T-helper 1 cell treated with Interleukin-12 subunit alpha and Interleukin-12 subunit beta and Interleukin-4 antibody, amounts not matched to agents 30 μg/mL and 1 μg/mL, for 36 hours (primary cell): ENCODE results near the gene MCC.
A peak's percentile ranks its signal among the peaks of the same experiment; 100 is the strongest.

Experiments used
- H3K27ac Mint-ChIP-seq: one replicate; pipeline ENCODE4 v1.8.0; 2021; ENCODE audit warnings: mild to moderate bottlenecking, mixed read lengths
- H3K27me3 Mint-ChIP-seq: one replicate; pipeline ENCODE4 v1.8.0; 2021; ENCODE audit warnings: low read depth, mixed read lengths
- H3K36me3 Mint-ChIP-seq: one replicate; pipeline ENCODE4 v1.8.0; 2021; ENCODE audit warnings: low read depth, mixed read lengths
- H3K4me1 Mint-ChIP-seq: one replicate; pipeline ENCODE4 v1.8.0; 2021; ENCODE audit warnings: low read depth, mixed read lengths
- H3K4me3 Mint-ChIP-seq: one replicate; pipeline ENCODE4 v1.8.0; 2021; ENCODE audit warnings: mild to moderate bottlenecking, moderate library complexity, mixed read lengths
- H3K9me3 Mint-ChIP-seq: one replicate; pipeline ENCODE4 v1.8.0; 2021; ENCODE audit warnings: mixed read lengths

The MCC gene

DNA sequence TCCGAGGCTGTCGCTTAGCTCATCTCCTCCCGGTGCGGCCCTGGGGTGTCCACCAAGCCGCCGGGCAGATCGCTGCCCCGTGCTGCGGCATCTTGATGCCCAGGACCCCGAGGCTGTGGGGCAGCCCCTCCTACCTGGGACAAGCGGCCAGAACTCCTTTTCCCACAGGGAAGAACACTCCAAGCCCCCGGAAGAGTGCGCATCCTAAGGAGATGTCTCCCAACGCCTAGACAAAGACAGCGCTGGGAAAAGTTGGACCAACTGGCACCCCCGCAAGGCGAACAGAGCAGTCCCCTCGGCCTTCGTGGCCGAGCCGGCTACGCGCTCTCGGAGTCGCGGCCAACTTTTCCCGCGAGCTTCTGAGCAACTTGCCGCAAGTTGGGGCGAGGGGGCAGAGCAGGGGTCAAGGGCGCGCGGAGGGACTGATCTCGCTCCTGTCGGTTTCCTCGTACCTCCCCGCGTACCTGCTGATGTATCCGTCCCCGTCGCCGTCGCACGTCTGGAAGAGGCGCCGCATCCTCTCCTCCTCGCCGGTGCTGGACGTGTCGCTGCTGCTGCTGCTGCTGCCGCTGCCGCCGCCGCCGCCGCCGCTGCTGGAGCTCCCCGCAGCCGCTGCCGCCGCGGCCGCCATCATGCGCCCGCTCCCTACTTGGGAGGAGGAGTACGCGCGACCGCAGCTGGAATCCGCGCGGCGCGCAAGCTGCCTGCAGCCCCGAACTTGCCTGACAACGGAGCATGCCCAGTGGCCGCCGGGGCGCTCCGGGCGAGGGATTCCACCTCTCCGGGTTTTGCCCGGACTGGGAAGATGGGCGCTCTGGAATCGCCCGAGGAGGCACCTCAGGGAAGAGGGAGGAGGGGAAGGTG, at the start of gene MCC:
MCC (minus strand) TSS at position 673 of the 864 bp plus-strand sequence.
- Mint-ChIP-seq H3K36me3 (peaks cover 9% of the 10 kb centered on the region), H3K9me3 (peaks cover 21% of the 10 kb centered on the region), H3K4me3 (peak within 1 kb of the TSS; percentile 68), H3K27ac (no peak within 1 kb of the TSS), H3K27me3 (peaks cover 79% of the 10 kb centered on the region), H3K4me1 (peaks cover 20% of the 10 kb centered on the region)

DNA sequence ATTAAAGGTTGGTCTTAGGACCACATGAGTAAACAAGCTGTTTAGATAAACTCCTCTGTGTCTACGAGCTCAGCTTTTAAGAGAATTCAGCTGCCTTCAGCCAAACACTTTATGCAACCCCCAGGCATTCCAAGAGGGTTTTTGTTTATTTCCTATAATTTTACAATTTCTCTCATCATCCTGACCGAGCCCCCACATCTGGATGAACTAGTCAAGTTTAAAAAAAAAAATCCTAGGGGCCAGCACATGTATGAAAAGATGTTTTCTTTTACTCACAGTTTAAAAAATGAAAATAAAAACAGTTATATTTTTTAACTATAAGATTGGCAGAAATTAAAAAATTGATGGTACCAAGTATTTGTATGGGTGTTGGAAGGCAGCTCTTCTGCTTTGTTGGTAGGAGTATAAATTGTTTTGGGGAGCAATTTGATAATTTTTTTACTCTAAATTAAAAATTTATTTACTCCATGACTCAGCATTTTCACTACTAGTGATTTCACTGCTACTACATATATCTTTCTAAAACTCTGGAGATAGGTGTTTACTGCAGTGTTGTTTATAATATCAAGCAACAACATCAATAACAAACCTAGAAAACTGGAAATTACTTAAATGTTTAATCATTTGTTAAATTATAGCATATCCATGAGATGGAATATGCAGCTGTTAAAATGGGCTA, 43.4 kb upstream of the MCC start:
- Mint-ChIP-seq H3K4me3 (no peak overlapping the region), H3K4me1 (no peaks in the 10 kb centered on the region), H3K27ac (no peak overlapping the region), H3K27me3 (no peaks in the 10 kb centered on the region), H3K36me3 (peaks cover 32% of the 10 kb centered on the region), H3K9me3 (peaks cover 10% of the 10 kb centered on the region)

DNA sequence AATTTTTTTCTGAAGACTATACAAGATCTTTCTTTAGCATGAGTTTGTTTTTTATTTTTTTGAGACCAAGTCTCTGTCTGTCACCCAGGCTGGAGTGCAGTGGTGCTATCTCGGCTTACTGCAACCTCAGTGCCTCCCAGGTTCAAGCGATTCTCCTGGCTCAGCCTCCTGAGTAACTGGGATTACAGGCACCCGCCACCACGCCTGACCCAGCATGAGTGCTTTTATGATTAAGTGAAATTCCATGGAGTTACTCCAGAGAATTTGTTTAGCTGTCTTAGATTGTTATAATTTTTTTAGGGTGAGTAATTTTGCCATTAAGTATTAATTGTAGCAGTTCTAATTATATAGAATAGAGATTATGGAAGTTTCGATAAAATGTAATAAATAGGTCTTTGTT, 39.5 kb upstream of the MCC start:
- Mint-ChIP-seq H3K27ac (no peak overlapping the region), H3K27me3 (no peaks in the 10 kb centered on the region), H3K4me3 (no peak overlapping the region), H3K9me3 (peaks cover 10% of the 10 kb centered on the region), H3K36me3 (peaks cover 28% of the 10 kb centered on the region), H3K4me1 (peaks cover 10% of the 10 kb centered on the region)

DNA sequence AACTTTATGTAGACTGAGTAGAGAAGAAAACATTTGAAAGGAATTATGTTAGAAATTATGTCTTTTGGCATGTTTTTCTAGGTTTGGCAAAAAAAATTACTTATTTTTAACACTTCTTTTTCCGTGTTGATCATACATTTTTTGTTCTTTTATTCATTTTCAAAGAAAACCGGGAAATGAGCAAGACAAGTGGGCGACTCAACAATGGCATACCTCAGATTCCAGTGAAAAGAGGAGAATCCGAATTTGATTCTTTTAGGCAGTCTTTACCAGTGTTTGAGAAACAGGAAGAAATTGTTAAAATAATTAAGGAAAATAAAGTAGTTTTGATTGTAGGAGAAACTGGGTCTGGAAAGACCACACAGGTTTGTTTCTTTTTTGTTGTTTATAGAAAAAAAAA, 38.2 kb upstream of the MCC start:
- Mint-ChIP-seq H3K4me3 (no peak overlapping the region), H3K9me3 (peaks cover 6% of the 10 kb centered on the region), H3K36me3 (peaks cover 20% of the 10 kb centered on the region), H3K27me3 (no peaks in the 10 kb centered on the region), H3K4me1 (peaks cover 10% of the 10 kb centered on the region), H3K27ac (no peak overlapping the region)

DNA sequence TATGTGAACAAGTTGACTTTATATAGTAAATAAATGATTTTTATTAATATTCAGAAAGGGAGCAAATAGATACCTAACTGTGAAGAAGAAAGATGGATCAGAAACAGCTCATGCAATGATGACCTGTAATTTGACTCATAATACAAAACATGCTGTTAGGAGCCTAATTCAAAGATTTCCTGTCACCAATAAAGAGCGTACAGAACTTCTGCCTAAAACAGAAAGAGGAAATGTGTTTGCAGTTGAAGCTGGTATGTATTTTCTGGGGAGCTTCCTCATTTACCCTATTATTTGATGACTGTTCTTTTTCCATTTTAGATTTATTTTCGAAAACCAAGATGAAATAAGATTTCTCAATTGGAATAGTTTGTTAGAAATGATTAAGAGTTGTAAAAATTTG, 36.7 kb upstream of the MCC start:
- peaks cover 15% of the 10 kb centered on the region for H3K36me3 Mint-ChIP-seq
- peaks cover 14% of the 10 kb centered on the region for H3K4me1 Mint-ChIP-seq
- H3K4me3 Mint-ChIP-seq, result no peak overlapping the region
- H3K9me3 Mint-ChIP-seq, result no peaks in the 10 kb centered on the region
- H3K27ac Mint-ChIP-seq, result no peak overlapping the region
- H3K27me3 Mint-ChIP-seq, result no peaks in the 10 kb centered on the region

DNA sequence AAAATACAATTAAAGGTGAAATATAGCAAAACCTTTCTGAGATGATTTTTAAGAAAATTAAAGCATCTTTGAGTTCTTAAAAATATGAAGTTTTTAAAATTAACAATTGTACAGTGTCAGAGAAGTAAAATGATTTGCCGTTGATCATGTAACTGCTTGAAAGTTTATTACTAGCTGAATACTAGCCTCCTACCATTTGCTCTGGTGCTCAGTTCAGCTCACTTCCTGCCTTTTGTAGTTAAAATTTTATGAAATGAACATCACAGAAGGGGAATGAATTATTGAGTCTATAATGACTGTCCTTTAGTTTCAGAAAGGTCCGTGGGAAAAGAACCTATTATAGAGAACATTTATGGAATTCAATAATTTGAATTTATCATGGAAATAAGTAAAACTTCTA, 34.9 kb upstream of the MCC start:
- Mint-ChIP-seq H3K36me3 (peaks cover 21% of the 10 kb centered on the region), H3K27me3 (no peaks in the 10 kb centered on the region), H3K9me3 (no peaks in the 10 kb centered on the region), H3K4me3 (no peak overlapping the region), H3K27ac (no peak overlapping the region), H3K4me1 (peaks cover 18% of the 10 kb centered on the region)

DNA sequence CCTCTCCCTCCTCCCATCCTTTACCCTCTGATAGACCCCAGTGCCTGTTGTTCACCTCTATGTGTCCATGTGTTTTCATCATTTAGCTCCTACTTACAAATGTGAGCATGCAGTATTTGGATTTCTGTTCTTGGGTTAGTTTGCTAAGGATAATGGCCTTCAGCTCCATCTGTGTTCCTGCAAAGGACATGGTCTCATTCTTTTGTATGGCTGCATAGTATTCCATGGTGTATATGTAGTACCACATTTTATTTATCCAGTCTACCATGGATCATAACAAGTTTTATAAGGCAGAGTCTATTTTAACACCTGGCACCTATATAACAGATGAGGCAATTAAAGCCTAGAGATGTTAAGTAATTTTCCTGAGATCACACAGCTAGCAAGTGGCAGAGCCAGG, 32.6 kb upstream of the MCC start:
- no peak overlapping the region for H3K27ac Mint-ChIP-seq
- no peaks in the 10 kb centered on the region for H3K9me3 Mint-ChIP-seq
- peaks cover 24% of the 10 kb centered on the region for H3K36me3 Mint-ChIP-seq
- peaks cover 25% of the 10 kb centered on the region for H3K4me1 Mint-ChIP-seq
- no peak overlapping the region for H3K4me3 Mint-ChIP-seq
- H3K27me3 Mint-ChIP-seq, result no peaks in the 10 kb centered on the region

DNA sequence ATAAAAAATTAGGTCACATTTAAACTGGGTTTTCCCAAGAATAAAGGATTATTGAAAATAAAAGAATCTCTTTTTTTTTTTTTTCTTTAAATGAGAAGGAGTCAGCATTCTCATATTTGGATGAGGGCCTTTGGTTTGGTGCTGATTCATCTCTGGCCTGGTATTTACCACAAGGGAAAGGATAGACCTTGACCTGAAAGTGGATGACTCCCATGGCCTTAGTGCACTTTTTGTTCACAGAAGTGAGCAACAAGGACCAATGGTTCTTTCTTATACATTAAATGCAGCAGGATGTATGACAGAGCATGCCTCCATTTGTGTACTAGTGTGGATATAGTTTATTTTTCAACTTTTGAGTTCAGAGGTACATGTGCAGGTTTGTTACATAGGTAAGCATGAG, 32.2 kb upstream of the MCC start:
- peaks cover 26% of the 10 kb centered on the region for H3K36me3 Mint-ChIP-seq
- no peak overlapping the region for H3K4me3 Mint-ChIP-seq
- no peak overlapping the region for H3K27ac Mint-ChIP-seq
- peaks cover 28% of the 10 kb centered on the region for H3K4me1 Mint-ChIP-seq
- no peaks in the 10 kb centered on the region for H3K9me3 Mint-ChIP-seq
- H3K27me3 Mint-ChIP-seq, result no peaks in the 10 kb centered on the region

DNA sequence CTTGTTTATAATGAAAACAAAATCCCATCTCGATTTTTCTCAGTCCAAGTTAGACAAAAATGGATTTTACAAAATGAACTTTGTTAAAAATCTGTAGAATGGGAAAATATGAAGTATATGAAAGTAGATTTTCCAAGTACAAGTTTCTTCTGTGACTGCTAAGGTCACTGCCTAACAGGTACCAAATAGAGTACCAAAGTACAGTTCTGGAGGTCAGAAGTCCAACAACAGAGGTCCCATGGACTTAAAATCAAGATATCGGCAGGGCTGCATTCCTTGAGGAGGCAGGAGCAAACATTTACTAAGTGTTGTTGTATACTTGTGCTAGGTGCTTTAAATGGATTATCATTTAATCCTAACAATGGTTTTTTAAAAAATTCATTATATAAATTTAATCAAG, 31.2 kb upstream of the MCC start:
- peaks cover 32% of the 10 kb centered on the region for H3K4me1 Mint-ChIP-seq
- no peaks in the 10 kb centered on the region for H3K27me3 Mint-ChIP-seq
- no peak overlapping the region for H3K4me3 Mint-ChIP-seq
- no peaks in the 10 kb centered on the region for H3K9me3 Mint-ChIP-seq
- no peak overlapping the region for H3K27ac Mint-ChIP-seq
- peaks cover 25% of the 10 kb centered on the region for H3K36me3 Mint-ChIP-seq

DNA sequence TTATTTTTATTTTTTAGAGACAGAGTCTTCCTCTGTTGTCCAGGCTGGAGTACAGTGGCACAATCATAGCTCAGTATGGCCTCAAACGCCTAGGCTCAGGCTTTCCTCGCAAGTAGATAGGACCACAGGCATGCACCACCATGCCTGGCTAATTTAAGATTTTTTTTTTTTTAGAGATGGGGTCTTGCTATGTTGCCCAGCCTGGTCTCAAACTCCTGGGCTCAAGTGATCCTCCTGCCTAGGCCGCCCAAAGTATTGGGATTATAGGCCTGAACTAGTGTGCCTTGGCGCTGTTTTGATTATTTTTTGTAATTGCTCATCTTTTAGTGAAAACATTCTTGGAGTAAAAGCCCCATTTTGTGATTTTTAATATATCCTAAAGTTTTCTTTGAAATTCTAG, 30.6 kb upstream of the MCC start:
- Mint-ChIP-seq H3K27ac (no peak overlapping the region), H3K4me1 (peaks cover 32% of the 10 kb centered on the region)

DNA sequence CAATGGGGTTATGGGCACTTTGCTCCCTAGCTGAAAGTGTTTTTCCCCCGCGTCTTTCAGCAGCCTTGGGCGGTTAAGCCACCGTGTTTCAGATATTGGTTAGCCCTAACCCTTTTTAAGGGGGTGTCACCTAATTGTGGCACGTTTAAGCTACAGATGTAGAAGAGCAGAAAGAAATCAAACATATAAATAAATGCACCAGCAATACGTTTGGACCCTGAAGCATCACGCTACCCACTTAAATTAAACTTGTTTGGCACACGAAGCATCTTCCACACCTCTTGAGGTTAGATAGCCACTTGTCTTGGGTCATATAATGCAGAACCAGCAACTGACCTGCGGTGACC, 26.0 kb upstream of the MCC start:
- peaks cover 14% of the 10 kb centered on the region for H3K27me3 Mint-ChIP-seq
- H3K27ac Mint-ChIP-seq, result peak overlapping the region; percentile 89
- peaks cover 14% of the 10 kb centered on the region for H3K36me3 Mint-ChIP-seq
- peaks cover 4% of the 10 kb centered on the region for H3K9me3 Mint-ChIP-seq
- peaks cover 28% of the 10 kb centered on the region for H3K4me1 Mint-ChIP-seq
- peak overlapping the region; percentile 91 for H3K4me3 Mint-ChIP-seq

More for the DNA sequence above, 30.6 kb upstream of the MCC start:
- Mint-ChIP-seq H3K27me3 (no peaks in the 10 kb centered on the region), H3K9me3 (no peaks in the 10 kb centered on the region), H3K4me3 (no peak overlapping the region), H3K36me3 (peaks cover 25% of the 10 kb centered on the region)

DNA sequence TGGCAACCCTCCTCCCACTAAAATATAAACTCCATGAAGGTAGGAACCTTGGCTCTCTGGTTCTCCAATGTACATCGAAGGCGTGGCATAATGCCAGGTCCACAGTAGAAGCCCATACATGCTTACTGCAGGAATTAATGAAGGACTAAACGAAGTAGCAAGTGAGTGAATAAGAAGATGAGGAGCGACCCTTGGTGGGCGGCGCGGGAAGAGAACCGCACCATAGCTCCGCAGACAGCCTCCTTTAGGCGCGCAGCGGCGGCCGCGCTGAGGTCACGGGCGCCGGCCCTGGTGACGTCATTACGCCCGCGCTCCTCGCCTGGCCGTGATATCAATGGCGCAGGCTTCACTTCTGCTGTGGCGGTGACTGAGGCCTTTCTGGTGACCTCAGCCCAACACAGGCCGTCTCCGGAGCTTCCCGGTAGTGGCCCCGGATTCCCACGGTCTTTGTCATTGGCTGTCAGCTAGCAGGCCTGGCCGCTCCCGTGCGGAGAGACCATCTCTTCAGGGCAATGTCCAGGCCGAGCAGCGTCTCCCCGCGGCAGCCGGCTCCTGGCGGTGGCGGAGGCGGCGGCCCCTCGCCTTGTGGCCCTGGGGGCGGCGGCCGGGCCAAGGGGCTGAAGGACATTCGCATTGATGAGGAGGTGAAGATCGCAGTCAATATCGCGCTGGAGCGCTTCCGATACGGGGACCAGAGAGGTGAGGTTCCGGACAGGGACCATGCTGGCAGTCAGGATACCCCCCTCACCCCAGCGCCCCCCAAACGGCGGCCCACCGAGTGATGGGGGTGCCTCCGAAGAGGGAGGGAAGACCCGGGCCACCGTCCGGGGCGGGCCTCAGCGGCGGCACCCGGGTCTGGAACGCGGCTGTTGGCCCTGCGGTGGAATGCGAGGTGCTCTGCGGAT, 25.4 kb upstream of the MCC start, which contains the start of gene YTHDC2:
YTHDC2 (plus strand) TSS at position 311 of the 905 bp plus-strand sequence; CDS start at position 513, 202 bp downstream.
- Mint-ChIP-seq H3K4me3 (peak within 1 kb of the TSS; percentile 91), H3K27ac (peak within 1 kb of the TSS; percentile 89), H3K9me3 (peaks cover 4% of the 10 kb centered on the region), H3K4me1 (peaks cover 28% of the 10 kb centered on the region), H3K36me3 (peaks cover 10% of the 10 kb centered on the region), H3K27me3 (peaks cover 19% of the 10 kb centered on the region)

DNA sequence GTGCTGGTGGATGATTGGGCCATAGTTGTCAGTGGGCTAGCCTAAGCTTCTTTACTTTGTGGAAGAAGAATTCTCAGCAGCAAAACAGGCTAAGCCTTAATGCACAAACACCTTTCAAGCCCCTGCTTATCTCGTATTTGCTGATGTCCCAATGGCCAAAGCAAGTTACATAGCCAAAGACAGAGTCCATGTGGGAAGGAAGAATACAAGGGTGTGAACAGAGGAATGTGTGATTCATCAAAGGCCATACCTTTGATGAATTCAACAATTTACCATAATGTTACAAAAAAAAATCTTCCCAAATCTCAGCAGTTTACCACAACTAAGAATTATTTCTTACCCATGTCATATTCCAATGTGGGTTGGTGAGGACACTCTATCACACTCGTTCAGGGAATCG, 24.1 kb upstream of the MCC start:
- peaks cover 4% of the 10 kb centered on the region for H3K9me3 Mint-ChIP-seq
- peaks cover 10% of the 10 kb centered on the region for H3K36me3 Mint-ChIP-seq
- no peak overlapping the region for H3K4me3 Mint-ChIP-seq
- no peak overlapping the region for H3K27ac Mint-ChIP-seq
- peaks cover 27% of the 10 kb centered on the region for H3K4me1 Mint-ChIP-seq
- H3K27me3 Mint-ChIP-seq, result peaks cover 28% of the 10 kb centered on the region

DNA sequence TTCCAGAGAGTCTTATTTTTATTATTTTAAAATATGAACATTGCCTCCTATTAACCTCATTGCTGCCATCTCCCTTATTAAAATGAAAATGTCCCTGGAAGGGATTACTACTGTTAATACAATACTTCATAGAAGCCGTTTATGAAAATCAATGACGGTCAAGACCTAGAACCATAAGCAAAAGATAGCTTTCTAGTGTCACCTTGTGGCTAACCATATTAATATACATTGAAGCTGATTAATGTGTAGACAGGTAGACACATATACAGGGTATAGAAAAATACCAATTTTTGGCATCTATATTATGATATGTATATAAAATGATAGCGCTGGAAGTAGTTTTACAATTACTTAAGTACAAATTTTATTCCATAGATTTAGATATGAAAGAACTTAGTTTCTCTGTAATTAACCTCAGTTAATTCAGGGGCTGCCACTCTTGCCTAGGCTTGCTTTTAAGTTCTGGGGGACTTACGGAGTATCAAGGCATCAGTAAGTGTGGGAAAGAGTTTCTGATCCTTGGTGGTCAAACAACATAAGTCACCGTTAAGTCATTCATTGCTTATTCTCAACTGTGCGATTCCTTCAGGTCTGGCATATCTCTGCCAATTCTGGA, 22.7 kb upstream of the MCC start:
- Mint-ChIP-seq H3K36me3 (peaks cover 4% of the 10 kb centered on the region), H3K27me3 (peaks cover 37% of the 10 kb centered on the region), H3K9me3 (peaks cover 4% of the 10 kb centered on the region), H3K4me1 (peaks cover 21% of the 10 kb centered on the region), H3K4me3 (no peak overlapping the region), H3K27ac (no peak overlapping the region)
